Panc1 (cell line): ENCODE data around the gene TMCC1. TPM values are rescaled to one million over a fixed set of nuclear protein-coding genes. Genes with fewer than 3 reads are reported as not detected.

Source experiments
- ATAC-seq: fragments of 200-7000 bp; cut with Tn5 transposase; 2 replicates; pipeline ENCODE4 v1.9.1; 2020; ENCODE audit warnings: mild to moderate bottlenecking, moderate library complexity
- BruUV-seq: library from RNA; stranded (reverse); fragments of 400-500 nt; replicated peaks from 2 replicates; lab custom pipeline; 2021; lab: Mats Ljungman, UMichigan
- CTCF ChIA-PET: fragments of 300-600 bp; sonication (Branson Sonifier 250); formaldehyde crosslinking; loops from one replicate; lab custom pipeline; 2022; ENCODE audit warnings: antibody characterized with exemption; lab: Charles Lee
- POLR2A ChIA-PET: fragments of 300-600 bp; sonication (Branson Sonifier 250); formaldehyde crosslinking; loops from one replicate; lab custom pipeline; 2022; ENCODE audit warnings: antibody characterized with exemption; lab: Charles Lee
- DNase-seq: peaks from one replicate; pipeline ENCODE4 v3.0.0-alpha.2; 2010; ENCODE audit warnings: low read depth, low spot score
- H3K27ac ChIP-seq: 2 replicates; pipeline ENCODE4 v1.5.1; 2011; ENCODE audit warnings: mild to moderate bottlenecking, low read length, inconsistent platforms
- H3K27me3 ChIP-seq: fragments of 200-500 bp; sonication (Bioruptor generic); 2 replicates; pipeline ENCODE4 v1.6.0; 2014; ENCODE audit warnings: low read length, inconsistent platforms; ENCODE audit not compliant: control insufficient read depth, insufficient read depth
- H3K36me3 ChIP-seq: fragments of 200-500 bp; sonication (Bioruptor generic); 2 replicates; pipeline ENCODE4 v1.5.1; 2014; ENCODE audit warnings: inconsistent platforms, mild to moderate bottlenecking, low read length, moderate library complexity; ENCODE audit not compliant: control insufficient read depth, insufficient read depth
- H3K4me1 ChIP-seq: 2 replicates; pipeline ENCODE4 v1.5.1; 2011; ENCODE audit warnings: inconsistent platforms, mild to moderate bottlenecking, low read length, moderate library complexity; ENCODE audit not compliant: control insufficient read depth, insufficient read depth
- H3K4me3 ChIP-seq, 2 experiments: 2 replicates each; pipeline ENCODE4 v1.5.1; 2011 to 2012; ENCODE audit warnings: low read depth in 2 of 2, low read length in 2 of 2, mild to moderate bottlenecking in 2 of 2, inconsistent platforms in 1 of 2, moderate library complexity in 1 of 2
- H3K9me3 ChIP-seq: fragments of 200-500 bp; sonication (Bioruptor generic); 2 replicates; pipeline ENCODE4 v1.5.1; 2014; ENCODE audit warnings: low read depth, mild to moderate bottlenecking, inconsistent platforms, low read length, moderate library complexity; ENCODE audit not compliant: control insufficient read depth, insufficient read depth
- CTCF ChIP-seq: fragments of 450-650 bp; IDR thresholded peaks from 2 replicates; pipeline ENCODE4 v1.5.1; 2017; ENCODE audit warnings: mild to moderate bottlenecking
- POLR2AphosphoS5 ChIP-seq: IDR thresholded peaks from 2 replicates; pipeline ENCODE4 v1.6.1; 2012; ENCODE audit warnings: mild to moderate bottlenecking, low read depth, low read length, moderate library complexity
- SIN3A ChIP-seq: IDR thresholded peaks from 2 replicates; pipeline ENCODE4 v1.6.1; 2012; ENCODE audit warnings: low read depth, mild to moderate bottlenecking, low read length, moderate library complexity, borderline replicate concordance; ENCODE audit not compliant: insufficient read depth
- TCF7L2 ChIP-seq: IDR thresholded peaks from 2 replicates; pipeline ENCODE4 v1.6.1; 2011; ENCODE audit warnings: mild to moderate bottlenecking, low read depth, low read length, inconsistent platforms
- in situ Hi-C: cut with HindIII; loops from 2 replicates; pipeline ENCODE4 v1.10.0; 2016; ENCODE audit warnings: low sequenced_read_pairs, low pct_unique_long_range_greater_than_20kb
- intact Hi-C: fragments of 100-400 bp; cut with micrococcal nuclease; formaldehyde crosslinking; loops from one replicate; pipeline ENCODE4 v1.10.0; 2022; ENCODE audit not compliant: unreplicated experiment
- total RNA-seq: library from RNA; stranded (reverse); gene quantifications from one replicate; pipeline ENCODE4 v1.2.1, GENCODE V29; 2021; ENCODE audit not compliant: unreplicated experiment
- TF ChIP-seq, protein P1 (sequence below), 2 experiments: IDR thresholded peaks; 2 replicates each; pipeline ENCODE4 v1.6.1; 2011 to 2012; ENCODE audit warnings: low read depth in 2 of 2, control low read depth in 1 of 2, low read length in 1 of 2, mild to moderate bottlenecking in 1 of 2, moderate library complexity in 1 of 2; ENCODE audit not compliant: insufficient read depth in 1 of 2

The TMCC1 gene
- total RNA-seq, 1 experiment from 2014 or later: 33.2 TPM

GRCh38 chr3:129913618-129914017 is 20.1 kb upstream of the TMCC1 start:
- ChIA-PET POLR2A (no interaction called here), CTCF (no interaction called here)
- DNase-seq (no peak), ATAC-seq (no peak)
- Histone ChIP-seq H3K4me1 (no peaks in the 10 kb centered on the region), H3K4me3 (no peak overlapping the region), H3K36me3 (no peaks in the 10 kb centered on the region), H3K27me3 (no peaks in the 10 kb centered on the region), H3K27ac (no peak overlapping the region), H3K9me3 (peaks cover 20% of the 10 kb centered on the region)
- BruUV-seq: no TSS peak
- no peak for TF ChIP-seq TCF7L2
- no peak for TF ChIP-seq CTCF
- no peak for TF ChIP-seq POLR2AphosphoS5
- no peak for TF ChIP-seq SIN3A
- TF ChIP-seq, protein P1, sequence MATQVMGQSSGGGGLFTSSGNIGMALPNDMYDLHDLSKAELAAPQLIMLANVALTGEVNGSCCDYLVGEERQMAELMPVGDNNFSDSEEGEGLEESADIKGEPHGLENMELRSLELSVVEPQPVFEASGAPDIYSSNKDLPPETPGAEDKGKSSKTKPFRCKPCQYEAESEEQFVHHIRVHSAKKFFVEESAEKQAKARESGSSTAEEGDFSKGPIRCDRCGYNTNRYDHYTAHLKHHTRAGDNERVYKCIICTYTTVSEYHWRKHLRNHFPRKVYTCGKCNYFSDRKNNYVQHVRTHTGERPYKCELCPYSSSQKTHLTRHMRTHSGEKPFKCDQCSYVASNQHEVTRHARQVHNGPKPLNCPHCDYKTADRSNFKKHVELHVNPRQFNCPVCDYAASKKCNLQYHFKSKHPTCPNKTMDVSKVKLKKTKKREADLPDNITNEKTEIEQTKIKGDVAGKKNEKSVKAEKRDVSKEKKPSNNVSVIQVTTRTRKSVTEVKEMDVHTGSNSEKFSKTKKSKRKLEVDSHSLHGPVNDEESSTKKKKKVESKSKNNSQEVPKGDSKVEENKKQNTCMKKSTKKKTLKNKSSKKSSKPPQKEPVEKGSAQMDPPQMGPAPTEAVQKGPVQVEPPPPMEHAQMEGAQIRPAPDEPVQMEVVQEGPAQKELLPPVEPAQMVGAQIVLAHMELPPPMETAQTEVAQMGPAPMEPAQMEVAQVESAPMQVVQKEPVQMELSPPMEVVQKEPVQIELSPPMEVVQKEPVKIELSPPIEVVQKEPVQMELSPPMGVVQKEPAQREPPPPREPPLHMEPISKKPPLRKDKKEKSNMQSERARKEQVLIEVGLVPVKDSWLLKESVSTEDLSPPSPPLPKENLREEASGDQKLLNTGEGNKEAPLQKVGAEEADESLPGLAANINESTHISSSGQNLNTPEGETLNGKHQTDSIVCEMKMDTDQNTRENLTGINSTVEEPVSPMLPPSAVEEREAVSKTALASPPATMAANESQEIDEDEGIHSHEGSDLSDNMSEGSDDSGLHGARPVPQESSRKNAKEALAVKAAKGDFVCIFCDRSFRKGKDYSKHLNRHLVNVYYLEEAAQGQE (IDR thresholded peaks at IDR 0.05; ENCODE audit: insufficient read depth in 1 of 2, low read depth in 2 of 2, low read length in 1 of 2): no peak
- in situ Hi-C loops: no loop called here
- intact Hi-C loops: no loop called here

- CTCF ChIA-PET: no interaction called here
- intact Hi-C loops: no loop called here
Measured at GRCh38 chr3:129911261-129911861, 17.9 kb upstream of the TMCC1 start.

More at GRCh38 chr3:129911261-129911861, 17.9 kb upstream of the TMCC1 start:
- BruUV-seq: no TSS peak
- Histone ChIP-seq H3K36me3 (no peaks in the 10 kb centered on the region), H3K9me3 (peaks cover 11% of the 10 kb centered on the region; the same call in 1 of the 2 replicates), H3K27me3 (no peaks in the 10 kb centered on the region), H3K27ac (no peak overlapping the region), H3K4me3 (no peak overlapping the region), H3K4me1 (no peaks in the 10 kb centered on the region)
- TF ChIP-seq CTCF: no peak
- no peak for TF ChIP-seq POLR2AphosphoS5
- TF ChIP-seq, protein P1 (IDR thresholded peaks at IDR 0.05; ENCODE audit: insufficient read depth in 1 of 2, low read depth in 2 of 2, low read length in 1 of 2): no peak
- no peak for TF ChIP-seq TCF7L2
- TF ChIP-seq SIN3A: no peak
- POLR2A ChIA-PET: interaction anchor here (0.7 kb wide), 1 partner anchor 63 kb away, joined by 4 read pairs; no protein-coding TSS in a partner anchor
- in situ Hi-C loops: no loop called here
- DNase-seq (no peak), ATAC-seq (no peak)
